HG02938 (cell line): ENCODE results near the gene FHOD3.
"Not testable (repeated sequence)": the region's sequence is repeated elsewhere in the genome, so short reads cannot be mapped to it uniquely, and the experiment has no call there.

ENCODE experiments used
- ATAC-seq: cut with Tn5 transposase; IDR thresholded peaks from one replicate; pipeline ENCODE4 v1.9.1; 2021; ENCODE audit warnings: mild to moderate bottlenecking, moderate library complexity; ENCODE audit not compliant: unreplicated experiment

The FHOD3 gene

GRCh38 chr18:36534154-36534688 is 236.7 kb downstream of the FHOD3 start:
- peak; percentile 70 for ATAC-seq

- no peak for ATAC-seq
Measured at GRCh38 chr18:36535202-36535935, 237.9 kb downstream of the FHOD3 start.

- no peak for ATAC-seq
Measured at GRCh38 chr18:36536426-36536825, 238.9 kb downstream of the FHOD3 start.

- no peak for ATAC-seq
Measured at GRCh38 chr18:36537289-36537688, 239.8 kb downstream of the FHOD3 start.

- no peak for ATAC-seq
Measured at GRCh38 chr18:36539674-36540231, 242.2 kb downstream of the FHOD3 start.

GRCh38 chr18:36543030-36543429 is 245.5 kb downstream of the FHOD3 start:
- no peak for ATAC-seq

GRCh38 chr18:36543991-36544725 is 246.6 kb downstream of the FHOD3 start:
- ATAC-seq = no peak

- ATAC-seq = no peak
Measured at GRCh38 chr18:36545821-36546427, 248.4 kb downstream of the FHOD3 start.

- ATAC-seq = no peak
Measured at GRCh38 chr18:36546876-36547275, 249.4 kb downstream of the FHOD3 start.

GRCh38 chr18:36547544-36547943 is 250.0 kb downstream of the FHOD3 start:
- ATAC-seq = no peak

GRCh38 chr18:36551274-36551673 is 253.8 kb downstream of the FHOD3 start:
- not testable (repeated sequence) for ATAC-seq

- no peak for ATAC-seq
Measured at GRCh38 chr18:36558234-36558633, 260.7 kb downstream of the FHOD3 start.

GRCh38 chr18:36559149-36559857 is 261.8 kb downstream of the FHOD3 start:
- ATAC-seq = no peak

- ATAC-seq = no peak
Measured at GRCh38 chr18:36560187-36560586, 262.7 kb downstream of the FHOD3 start.

GRCh38 chr18:36561046-36561445 is 263.5 kb downstream of the FHOD3 start:
- ATAC-seq = no peak

- ATAC-seq = no peak
Measured at GRCh38 chr18:36564841-36565240, 267.3 kb downstream of the FHOD3 start.

- ATAC-seq = no peak
Measured at GRCh38 chr18:36567800-36568199, 270.3 kb downstream of the FHOD3 start.

GRCh38 chr18:36568487-36568886 is 271.0 kb downstream of the FHOD3 start:
- ATAC-seq = no peak

GRCh38 chr18:36572135-36572856 is 274.8 kb downstream of the FHOD3 start:
- ATAC-seq = no peak

- no peak for ATAC-seq
Measured at GRCh38 chr18:36576339-36576738, 278.8 kb downstream of the FHOD3 start.
